ENCODE results near the gene LMLN.
A peak's percentile ranks its signal among the peaks of the same experiment; 100 is the strongest.
"Not testable (repeated sequence)": the region's sequence is repeated elsewhere in the genome, so short reads cannot be mapped to it uniquely, and the experiment has no call there.

LMLN gene

DNA sequence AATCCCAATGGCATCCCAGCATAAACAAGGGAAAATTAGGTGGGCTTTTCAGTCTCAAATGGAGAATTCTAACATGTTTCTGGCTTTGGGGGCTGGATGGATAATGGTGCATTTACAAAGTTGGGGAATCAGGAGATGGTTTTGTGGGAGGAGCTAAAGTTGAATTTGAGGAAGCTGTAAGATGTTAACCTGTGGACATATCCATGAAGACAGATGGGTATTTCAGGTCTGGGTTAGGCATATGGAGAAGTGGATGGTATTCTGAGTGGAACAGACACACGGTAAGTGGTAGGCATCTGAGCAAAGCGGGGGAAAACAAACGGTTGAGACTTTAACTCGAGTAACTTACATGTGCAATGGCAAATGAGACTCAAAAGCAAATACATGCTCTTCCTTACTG lies 1.7 kb upstream of the LMLN start:
- no peak for TF ChIP-seq CTCF (IDR thresholded peaks at IDR 0.05; ENCODE audit: borderline replicate concordance, insufficient read depth, low read depth, low read length)
- H3K4me3 ChIP-seq (ENCODE audit: low read depth, low read length) = no peak overlapping the region

DNA sequence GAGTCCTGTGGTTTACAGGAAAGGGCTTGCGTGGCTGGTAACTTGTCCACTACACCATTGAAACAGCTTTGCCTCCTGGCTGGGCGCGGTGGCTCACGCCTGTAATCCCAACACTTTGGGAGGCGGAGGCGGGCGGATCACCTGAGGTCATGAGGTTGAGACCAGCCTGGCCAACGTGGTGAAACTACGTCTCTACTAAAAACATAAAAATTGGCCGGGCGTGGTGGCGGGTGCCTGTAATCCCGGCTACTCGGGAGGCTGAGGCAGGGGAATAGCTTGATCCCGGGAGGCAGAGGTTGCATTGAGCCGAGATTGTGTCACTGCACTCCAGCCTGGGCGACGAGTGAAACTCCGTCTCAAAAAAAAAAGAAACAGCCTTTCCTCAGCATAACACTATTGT lies 1.2 kb upstream of the LMLN start:
- H3K4me3 ChIP-seq (ENCODE audit: low read depth, low read length) = not testable (repeated sequence)

GRCh38 chr3:197959500-197959890 lies 522 bp upstream of the LMLN start:
- H3K4me3 ChIP-seq (ENCODE audit: low read depth, low read length) = peak overlapping the region; percentile 75
- TF ChIP-seq CTCF (IDR thresholded peaks at IDR 0.05; ENCODE audit: borderline replicate concordance, insufficient read depth, low read depth, low read length) = no peak

DNA sequence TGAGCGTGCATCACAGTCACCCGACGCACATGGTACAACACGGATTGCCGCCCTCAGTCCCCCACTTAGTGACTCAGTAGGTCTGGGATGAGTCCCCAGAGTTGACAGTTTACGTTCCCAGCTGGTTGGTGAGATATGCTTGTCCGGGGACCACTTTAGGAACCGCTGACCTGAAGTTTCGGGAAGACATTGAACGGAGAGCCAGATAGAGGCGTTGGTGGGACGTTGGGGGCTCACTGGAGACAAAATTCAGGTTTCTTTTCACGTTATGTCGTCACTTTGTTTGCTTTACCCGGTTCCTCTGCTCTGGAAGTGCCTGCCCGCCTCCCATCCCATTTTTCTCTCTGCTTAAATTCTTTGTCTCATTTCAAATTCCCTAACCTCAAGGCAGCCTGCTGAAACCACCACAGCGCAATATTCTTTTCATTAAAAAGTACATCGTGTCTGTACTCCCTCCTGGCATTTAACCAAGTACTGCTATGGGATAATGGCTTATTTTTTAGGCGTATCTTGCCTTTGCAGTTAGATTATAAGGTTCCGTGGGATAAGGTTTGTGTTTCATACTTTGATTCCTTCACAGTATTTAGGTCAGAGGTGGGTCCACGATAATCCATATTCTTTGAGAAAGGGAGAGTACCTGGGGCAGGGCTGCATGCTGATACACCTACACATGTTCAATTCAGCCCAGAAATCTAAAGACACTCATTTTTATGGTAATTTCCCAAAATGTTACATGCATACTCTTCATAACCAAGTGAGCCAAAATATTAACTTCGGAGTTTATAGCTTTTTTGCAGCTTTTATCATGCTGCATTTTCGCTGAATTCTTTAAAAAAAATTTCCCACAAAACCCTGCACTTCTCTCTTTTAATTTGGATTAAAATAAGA lies 921 bp downstream of the LMLN start:
- no peak for TF ChIP-seq CTCF (IDR thresholded peaks at IDR 0.05; ENCODE audit: borderline replicate concordance, insufficient read depth, low read depth, low read length)
- peak overlapping the region; percentile 75 for H3K4me3 ChIP-seq (ENCODE audit: low read depth, low read length)

- H3K4me3 ChIP-seq (ENCODE audit: low read depth, low read length) = no peak overlapping the region
- no peak for TF ChIP-seq CTCF (IDR thresholded peaks at IDR 0.05; ENCODE audit: borderline replicate concordance, insufficient read depth, low read depth, low read length)
These were observed 1.5 kb downstream of the LMLN start for GRCh38 chr3:197961582-197961945.

- no peak for TF ChIP-seq CTCF (IDR thresholded peaks at IDR 0.05; ENCODE audit: borderline replicate concordance, insufficient read depth, low read depth, low read length)
- H3K4me3 ChIP-seq (ENCODE audit: low read depth, low read length) = no peak overlapping the region
These were observed 3.1 kb downstream of the LMLN start for GRCh38 chr3:197963019-197963637.

DNA sequence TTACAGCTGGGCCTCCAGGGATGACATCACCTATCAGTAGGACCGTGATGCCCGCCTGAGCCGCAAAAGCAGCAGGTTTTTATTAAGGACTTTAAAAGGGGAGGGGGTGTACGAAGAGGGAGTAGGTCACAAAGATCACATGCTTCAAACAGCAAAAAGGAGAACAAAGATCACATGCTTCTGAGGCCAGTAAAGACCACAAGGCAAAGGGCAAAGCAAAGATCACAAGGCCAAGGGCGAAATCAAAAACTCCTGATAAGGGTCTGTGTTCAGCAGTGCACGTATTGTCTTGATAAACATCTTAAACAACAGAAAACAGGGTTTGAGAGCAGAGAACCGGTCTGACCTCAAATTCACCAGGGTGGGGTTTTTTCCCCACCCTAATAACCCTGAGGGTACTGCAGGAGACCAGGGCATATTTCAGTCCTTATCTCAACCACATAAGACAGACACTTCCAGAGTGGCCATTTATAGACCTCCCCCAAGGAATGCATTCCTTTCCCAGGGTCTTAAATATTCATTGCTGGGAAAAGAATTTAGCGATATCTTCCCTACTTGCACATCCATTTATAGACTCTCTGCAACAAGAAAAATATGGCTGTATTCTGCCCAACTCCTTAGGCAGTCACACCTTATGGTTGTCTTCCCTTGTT lies 7.4 kb downstream of the LMLN start:
- not testable (repeated sequence) for H3K4me3 ChIP-seq (ENCODE audit: low read depth, low read length)

- no peak overlapping the region for H3K4me3 ChIP-seq (ENCODE audit: low read depth, low read length)
- TF ChIP-seq CTCF (IDR thresholded peaks at IDR 0.05; ENCODE audit: borderline replicate concordance, insufficient read depth, low read depth, low read length) = no peak
These were observed 10.6 kb downstream of the LMLN start for GRCh38 chr3:197970588-197970987.
